ENCODE data around the gene SORT1.

Gene SORT1

DNA sequence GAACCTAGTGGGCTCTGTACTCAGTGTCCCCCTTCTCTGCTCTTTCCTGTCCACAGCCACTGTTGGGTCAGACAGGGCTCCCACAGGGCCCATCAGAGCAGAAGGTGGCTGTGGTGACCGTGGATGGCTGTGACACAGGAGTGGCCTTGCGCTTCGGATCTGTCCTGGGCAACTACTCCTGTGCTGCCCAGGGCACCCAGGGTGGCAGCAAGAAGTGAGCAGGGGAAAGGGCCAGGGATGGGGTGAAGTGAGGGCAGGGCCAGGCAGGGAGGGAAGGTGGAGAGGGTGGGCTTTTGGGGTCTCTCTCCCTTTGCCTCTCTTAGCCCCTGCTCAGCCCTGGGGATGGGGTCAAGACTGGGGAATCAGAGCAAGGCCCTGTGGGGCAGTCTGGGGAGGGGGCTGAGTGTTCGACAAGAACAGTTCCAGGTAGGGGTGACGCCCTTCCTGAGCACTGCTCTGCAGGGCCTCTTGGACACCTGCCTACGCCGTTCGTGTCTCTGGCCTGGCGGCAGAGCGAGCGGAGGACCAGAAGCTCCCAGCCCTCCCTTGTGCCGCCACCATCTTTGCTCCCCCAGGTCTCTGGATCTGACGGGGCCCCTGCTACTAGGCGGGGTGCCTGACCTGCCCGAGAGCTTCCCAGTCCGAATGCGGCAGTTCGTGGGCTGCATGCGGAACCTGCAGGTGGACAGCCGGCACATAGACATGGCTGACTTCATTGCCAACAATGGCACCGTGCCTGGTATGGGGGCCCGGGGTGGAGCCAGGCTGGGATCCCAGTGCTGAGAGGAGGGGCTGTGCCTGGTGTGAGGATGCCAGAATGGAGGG is 135.3 kb downstream of the SORT1 start:
- no peak for DNase-seq (ENCODE audit: low read depth in 2 of 2)

DNA sequence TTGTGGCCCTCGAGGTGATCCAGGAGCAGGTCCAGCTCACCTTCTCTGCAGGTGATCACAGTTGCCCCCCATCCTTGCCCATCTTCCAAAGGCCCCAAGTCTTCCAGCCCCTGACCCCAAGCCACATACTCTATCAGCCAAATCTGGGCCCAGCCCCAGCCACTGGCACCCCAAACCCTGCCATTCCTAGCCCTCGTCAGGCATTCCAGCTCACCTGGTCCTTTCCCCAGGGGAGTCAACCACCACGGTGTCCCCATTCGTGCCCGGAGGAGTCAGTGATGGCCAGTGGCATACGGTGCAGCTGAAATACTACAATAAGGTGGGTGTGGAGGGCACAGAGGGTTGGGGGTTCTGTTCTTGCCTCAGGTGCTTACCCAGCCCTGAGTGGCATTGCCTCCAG is 136.1 kb downstream of the SORT1 start:
- no peak for DNase-seq (ENCODE audit: low read depth in 2 of 2)

DNA sequence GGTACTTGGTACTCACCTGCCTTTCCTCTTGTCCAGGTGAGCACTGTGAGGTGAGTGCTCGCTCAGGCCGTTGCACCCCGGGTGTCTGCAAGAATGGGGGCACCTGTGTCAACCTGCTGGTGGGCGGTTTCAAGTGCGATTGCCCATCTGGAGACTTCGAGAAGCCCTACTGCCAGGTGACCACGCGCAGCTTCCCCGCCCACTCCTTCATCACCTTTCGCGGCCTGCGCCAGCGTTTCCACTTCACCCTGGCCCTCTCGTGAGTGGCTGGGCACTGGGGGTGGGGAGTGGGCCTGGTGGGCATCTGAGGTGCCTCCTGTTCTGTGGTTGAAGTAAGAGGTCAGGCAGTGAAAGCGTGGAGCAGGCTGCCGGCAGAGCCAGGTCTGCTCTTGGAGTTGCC is 136.7 kb downstream of the SORT1 start:
- DNase-seq (ENCODE audit: low read depth in 2 of 2) = no peak

DNA sequence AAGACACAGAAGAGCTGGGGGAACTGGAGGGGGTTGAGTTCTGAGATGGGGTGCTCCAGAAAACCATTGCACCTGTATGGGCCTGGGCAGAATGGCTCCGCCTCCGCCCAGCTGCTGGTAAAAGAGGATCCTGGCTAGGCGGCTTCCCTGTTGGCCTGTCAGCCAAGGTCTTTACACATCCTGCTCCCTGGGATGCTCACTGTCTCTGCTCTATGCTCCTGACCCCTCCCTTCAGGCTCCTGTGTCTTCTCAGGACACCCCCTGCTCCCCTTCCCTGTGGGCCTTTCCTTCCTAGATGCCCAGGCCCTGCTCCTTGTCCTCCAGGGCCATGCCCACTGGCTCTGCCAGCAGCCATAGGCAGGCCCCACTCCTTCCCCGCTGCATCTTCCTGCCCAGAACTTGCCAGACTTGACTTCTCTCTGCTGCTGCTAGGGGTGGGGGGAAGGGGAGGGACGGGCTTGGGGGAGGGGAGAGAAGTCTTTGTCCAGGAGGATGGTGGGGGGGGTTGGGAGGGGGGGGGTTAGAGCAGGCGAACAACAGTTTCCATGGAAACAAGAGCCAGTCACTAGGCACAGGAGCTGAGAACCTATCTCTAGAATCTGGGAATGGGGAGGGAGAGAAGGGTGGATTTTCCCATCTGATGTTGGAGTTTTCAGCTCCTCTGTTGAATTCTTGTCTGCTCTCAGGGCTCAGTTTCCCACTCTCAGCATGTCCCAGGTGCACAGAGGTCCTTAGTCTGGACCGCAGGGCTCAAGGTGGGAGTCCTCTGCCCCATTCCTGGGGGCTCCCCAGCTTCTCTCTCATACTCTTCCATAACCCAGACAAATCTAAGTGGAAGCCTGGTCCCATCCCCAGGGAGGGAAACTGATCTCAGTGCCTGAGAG is 137.8 kb downstream of the SORT1 start:
- DNase-seq (ENCODE audit: low read depth in 2 of 2) = no peak

Data from stimulated activated CD8-positive, alpha-beta memory T cell treated with anti-CD3 and anti-CD28 coated beads, Interleukin-15, amount 100 ng/mL, for 48 hours (primary cell).